HG02763 (cell line): Measurements from ENCODE around the gene ADIPOQ.
"Not testable (repeated sequence)": the region's sequence is repeated elsewhere in the genome, so short reads cannot be mapped to it uniquely, and the experiment has no call there.

Experiments used
- ATAC-seq: cut with Tn5 transposase; IDR thresholded peaks from one replicate; pipeline ENCODE4 v1.9.1; 2021; ENCODE audit warnings: mild to moderate bottlenecking, moderate library complexity; ENCODE audit not compliant: unreplicated experiment

Gene ADIPOQ

DNA sequence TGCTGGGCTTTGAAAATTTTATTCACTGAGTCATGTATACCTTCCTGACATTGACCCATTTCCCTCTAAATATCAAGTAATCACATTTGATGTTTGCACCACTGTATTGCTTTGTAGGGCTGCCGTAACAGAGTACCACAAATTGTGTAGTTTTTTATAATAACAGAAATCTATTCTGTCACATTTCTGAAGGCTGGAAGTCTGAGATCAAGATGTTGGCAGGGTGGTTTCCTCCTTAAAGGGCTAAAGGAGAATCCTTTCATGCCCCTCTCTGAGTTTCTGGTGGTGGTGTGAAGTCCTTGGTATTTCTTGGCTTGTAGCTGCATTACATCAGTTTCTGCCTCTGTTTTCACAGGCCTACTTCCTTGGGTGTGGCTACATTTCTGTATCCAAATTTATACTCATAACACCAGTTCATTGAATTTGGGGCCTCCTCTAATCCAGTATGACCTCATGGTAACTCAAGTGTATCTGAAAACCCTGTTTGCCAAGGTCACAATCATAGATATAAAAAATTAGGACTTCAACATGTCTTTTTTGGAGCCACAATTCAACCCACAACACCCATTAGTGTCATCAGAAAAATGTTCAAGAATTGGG lies 58.7 kb downstream of the ADIPOQ start:
- no peak for ATAC-seq

- no peak for ATAC-seq
These were observed 59.6 kb downstream of the ADIPOQ start for GRCh38 chr3:186902154-186902553.

DNA sequence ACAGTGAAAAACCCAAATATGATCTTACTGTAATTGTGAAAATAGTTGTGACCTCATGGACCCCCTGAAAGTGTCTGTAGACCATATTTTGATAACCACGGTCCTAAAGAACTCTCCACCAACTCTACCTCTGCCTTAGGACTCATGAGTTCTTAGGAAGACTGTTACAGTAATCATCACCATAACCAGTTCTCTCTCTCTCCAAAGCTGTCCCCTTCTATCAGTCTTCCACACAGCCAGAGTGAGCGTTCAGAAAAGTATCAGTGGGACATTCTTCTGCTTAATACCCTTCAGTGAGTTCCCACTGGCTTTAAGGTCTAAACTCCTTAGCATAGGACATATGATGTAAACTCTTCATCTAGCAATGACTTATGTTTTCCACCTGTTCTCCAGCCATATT lies 60.2 kb downstream of the ADIPOQ start:
- ATAC-seq = no peak

DNA sequence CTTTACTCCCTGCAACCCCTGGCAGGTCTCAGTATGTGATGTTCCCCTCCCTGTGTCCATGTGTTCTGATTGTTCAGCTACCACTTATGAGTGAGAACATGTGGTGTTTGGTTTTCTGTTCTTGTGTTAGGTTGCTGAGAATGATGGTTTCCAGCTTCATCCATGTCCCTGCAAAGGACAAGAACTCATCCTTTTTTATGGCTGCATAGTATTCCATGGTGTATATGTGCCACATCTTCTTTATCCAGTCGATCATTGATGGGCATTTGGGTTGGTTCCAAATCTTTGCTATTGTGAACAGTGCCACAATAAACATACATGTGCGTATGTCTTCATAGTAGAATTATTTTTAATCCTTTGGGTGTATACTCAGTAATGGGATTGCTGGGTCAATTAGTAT lies 61.2 kb downstream of the ADIPOQ start:
- not testable (repeated sequence) for ATAC-seq

DNA sequence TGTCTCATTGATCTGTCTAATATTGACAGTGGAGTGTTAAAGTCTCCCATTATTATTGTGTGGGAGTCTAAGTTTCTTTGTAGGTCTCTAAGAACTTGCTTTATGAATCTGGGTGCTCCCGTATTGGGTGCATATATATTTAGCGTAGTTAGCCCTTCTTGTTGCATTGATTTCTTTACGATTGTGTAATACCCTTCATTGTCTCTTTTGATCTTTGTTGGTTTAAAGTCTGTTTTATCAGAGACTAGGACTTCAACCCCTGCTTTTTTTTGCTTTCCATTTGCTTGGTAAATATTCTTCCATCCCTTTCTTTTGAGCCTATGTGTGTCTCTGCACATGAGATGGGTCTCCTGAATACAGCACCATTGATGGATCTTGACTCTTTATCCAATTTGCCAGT lies 64.6 kb downstream of the ADIPOQ start:
- ATAC-seq = not testable (repeated sequence)
